Common myeloid progenitor, CD34-positive (primary cell): ENCODE measurements around the gene XYLT1.

Source experiments
- CTCF ChIA-PET: fragments of 350-600 bp; sonication (Branson Sonifier 250); formaldehyde crosslinking; loops from one replicate; lab custom pipeline; 2021; ENCODE audit warnings: antibody characterized with exemption; lab: Charles Lee
- POLR2A ChIA-PET: fragments of 350-600 bp; sonication (Branson Sonifier 250); formaldehyde crosslinking; loops from one replicate; lab custom pipeline; 2021; ENCODE audit warnings: antibody characterized with exemption; lab: Charles Lee
- DNase-seq, 3 donors: peaks; one replicate each; pipeline versions ENCODE4 v3.0.0 to v3.0.0-alpha.2; 2013
- H3K27ac ChIP-seq, 2 experiments: 1 replicate in 1 of 2; 2 replicates in 1 of 2; pipeline ENCODE4 v1.7.0; 2013; ENCODE audit warnings: inconsistent platforms in 2 of 2, low read length in 2 of 2, mild to moderate bottlenecking in 2 of 2, low read depth in 1 of 2, moderate library complexity in 1 of 2; ENCODE audit not compliant: severe bottlenecking in 2 of 2, insufficient read depth in 1 of 2, poor library complexity in 1 of 2
- H3K27me3 ChIP-seq, 5 experiments: replicated peaks in 2 of 5; 1 replicate in 3 of 5; 2 replicates in 2 of 5; pipeline versions ENCODE4 v1.6.1 to v1.7.0; 2013; ENCODE audit warnings: low read length in 4 of 5, mild to moderate bottlenecking in 2 of 5, moderate library complexity in 2 of 5, inconsistent platforms in 1 of 5; ENCODE audit not compliant: insufficient read depth in 5 of 5, control insufficient read depth in 4 of 5
- H3K36me3 ChIP-seq, 4 experiments: 1 replicate in 2 of 4; 2 replicates in 2 of 4; pipeline versions ENCODE4 v1.6.1 to v1.7.0; 2013; ENCODE audit warnings: low read length in 3 of 4, control low read depth in 1 of 4, mild to moderate bottlenecking in 1 of 4; ENCODE audit not compliant: control insufficient read depth in 4 of 4, insufficient read depth in 4 of 4
- H3K4me1 ChIP-seq, 4 experiments: 1 replicate in 3 of 4; 2 replicates in 1 of 4; pipeline versions ENCODE4 v1.6.1 to v1.7.1; 2013; ENCODE audit warnings: low read length in 3 of 4, mild to moderate bottlenecking in 3 of 4, control low read depth in 1 of 4, inconsistent platforms in 1 of 4, moderate library complexity in 1 of 4; ENCODE audit not compliant: control insufficient read depth in 4 of 4, insufficient read depth in 4 of 4; ENCODE audit errors: control extremely low read depth in 1 of 4
- H3K4me3 ChIP-seq, 7 experiments: 1 replicate in 4 of 7; 2 replicates in 3 of 7; pipeline versions ENCODE4 v1.5.1 to v1.7.0; 2013; ENCODE audit warnings: mild to moderate bottlenecking in 7 of 7, low read length in 6 of 7, moderate library complexity in 6 of 7, inconsistent platforms in 2 of 7, low read depth in 2 of 7, control low read depth in 1 of 7; ENCODE audit not compliant: insufficient read depth in 4 of 7, control insufficient read depth in 1 of 7; ENCODE audit errors: extremely low read depth in 1 of 7
- H3K9me3 ChIP-seq, 5 experiments: 1 replicate in 4 of 5; 2 replicates in 1 of 5; pipeline versions ENCODE4 v1.6.1 to v1.7.1; 2013; ENCODE audit warnings: low read length in 4 of 5, mild to moderate bottlenecking in 2 of 5, inconsistent platforms in 1 of 5, low read depth in 1 of 5, moderate library complexity in 1 of 5; ENCODE audit not compliant: control insufficient read depth in 4 of 5, insufficient read depth in 2 of 5; ENCODE audit errors: control extremely low read depth in 1 of 5
- WGBS: methylation state at CpG from one replicate; pipeline ENCODE4 v1.1.5; 2013; ENCODE audit not compliant: insufficient coverage; 5-methylcytosine and 5-hydroxymethylcytosine counted together

The XYLT1 gene

DNA sequence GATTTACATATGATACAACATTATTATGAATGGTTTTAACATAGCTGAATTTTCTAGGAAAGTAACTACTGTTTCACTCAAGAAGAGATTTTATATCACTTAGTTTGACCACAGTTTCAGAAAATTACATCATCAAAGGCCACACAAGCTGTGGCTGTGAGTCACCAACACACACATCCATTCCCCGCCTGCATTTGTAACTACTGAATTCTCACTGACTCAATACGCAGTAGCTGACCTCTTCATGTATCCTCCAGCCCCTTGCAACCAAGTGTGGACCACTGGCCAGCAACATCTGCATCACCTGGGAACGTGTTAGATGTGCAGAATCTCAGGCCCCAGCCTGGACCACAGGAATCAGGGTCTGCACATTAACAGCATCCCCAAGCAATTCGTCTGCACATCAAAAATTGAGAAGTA lies 197.6 kb downstream of the XYLT1 start:
- Histone ChIP-seq H3K27me3 (no peaks in the 10 kb centered on the region), H3K27ac (no peak overlapping the region), H3K9me3 (no peaks in the 10 kb centered on the region), H3K4me1 (peaks cover 0 to 39% (median 24%) of the 10 kb centered on the region in 4 experiments), H3K36me3 (peaks cover 0 to 5% (median 0%) of the 10 kb centered on the region in 4 experiments), H3K4me3 (no peak overlapping the region)
- peak in 2 of 3 donors; percentile 54 to 60 for DNase-seq
- POLR2A ChIA-PET: no interaction called here
- CTCF ChIA-PET: interaction anchor here (1.1 to 1.5 kb wide), 3 partner anchors 10 to 72 kb away, joined by 3 to 4 read pairs (median 4); no protein-coding TSS in a partner anchor
- WGBS: 98% methylated on average over 4 of the region's 4 CpGs

DNA sequence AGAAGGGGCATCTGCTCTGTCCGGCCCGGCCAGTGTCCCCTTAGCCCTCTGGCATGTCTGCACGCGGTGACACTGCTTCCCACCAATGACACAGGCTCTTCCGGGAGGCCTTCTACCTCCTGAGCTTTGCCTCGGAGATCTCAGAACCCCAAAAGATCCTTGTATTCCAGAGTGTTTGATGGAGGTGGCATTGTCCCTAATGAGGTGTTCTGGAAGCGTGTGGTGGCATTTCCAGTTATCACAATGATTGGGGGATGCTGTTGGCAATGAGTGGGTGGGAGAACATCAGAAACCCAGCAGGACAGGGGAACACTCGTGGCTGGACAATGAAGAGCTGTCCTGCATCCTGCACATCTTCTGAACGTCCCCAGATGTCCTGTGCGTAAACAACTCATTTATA lies 198.0 kb downstream of the XYLT1 start:
- H3K27me3 ChIP-seq: no peaks in the 10 kb centered on the region
- H3K4me1 ChIP-seq: peaks cover 0 to 35% (median 21%) of the 10 kb centered on the region in 4 experiments
- no peak for DNase-seq
- ChIA-PET CTCF (interaction anchor here (1.1 to 1.5 kb wide), 3 partner anchors 10 to 72 kb away, joined by 3 to 4 read pairs (median 4); no protein-coding TSS in a partner anchor), POLR2A (no interaction called here)
- H3K36me3 ChIP-seq: peaks cover 0 to 2% (median 0%) of the 10 kb centered on the region in 4 experiments
- no peak overlapping the region for H3K27ac ChIP-seq
- 100% methylated on average over 6 of the region's 10 CpGs for WGBS
- H3K4me3 ChIP-seq: no peak overlapping the region
- H3K9me3 ChIP-seq: no peaks in the 10 kb centered on the region

DNA sequence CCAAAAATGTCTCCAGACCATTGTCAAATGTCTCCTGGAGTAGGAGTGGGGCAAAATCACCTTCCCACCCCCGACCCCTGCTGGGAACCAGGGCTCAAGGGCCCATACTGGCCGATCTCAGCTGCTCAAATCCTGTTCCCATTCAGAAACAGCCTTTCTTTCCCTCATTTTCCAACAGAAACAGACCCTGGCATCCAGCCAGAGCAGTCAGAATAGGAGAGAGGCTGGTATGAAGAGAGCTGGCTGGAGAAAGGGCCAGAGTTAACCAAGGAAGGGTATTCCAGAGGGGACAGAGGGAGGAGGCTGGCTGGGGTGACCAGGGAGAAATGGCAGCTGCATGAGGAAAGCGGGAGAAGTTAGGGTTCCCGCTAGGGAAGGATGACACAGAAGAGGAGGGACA lies 199.1 kb downstream of the XYLT1 start:
- CTCF ChIA-PET: interaction anchor here (0.9 to 1.5 kb wide), 2 partner anchors 9 to 52 kb away, joined by 3 to 4 read pairs; no protein-coding TSS in a partner anchor
- Histone ChIP-seq H3K9me3 (no peaks in the 10 kb centered on the region), H3K27me3 (no peaks in the 10 kb centered on the region), H3K4me3 (no peak overlapping the region), H3K27ac (no peak overlapping the region), H3K36me3 (no peaks in the 10 kb centered on the region), H3K4me1 (peaks cover 0 to 35% (median 21%) of the 10 kb centered on the region in 4 experiments)
- POLR2A ChIA-PET: no interaction called here
- no CpG with 5 or more reads among the region's 4 CpGs for WGBS
- DNase-seq: no peak

DNA sequence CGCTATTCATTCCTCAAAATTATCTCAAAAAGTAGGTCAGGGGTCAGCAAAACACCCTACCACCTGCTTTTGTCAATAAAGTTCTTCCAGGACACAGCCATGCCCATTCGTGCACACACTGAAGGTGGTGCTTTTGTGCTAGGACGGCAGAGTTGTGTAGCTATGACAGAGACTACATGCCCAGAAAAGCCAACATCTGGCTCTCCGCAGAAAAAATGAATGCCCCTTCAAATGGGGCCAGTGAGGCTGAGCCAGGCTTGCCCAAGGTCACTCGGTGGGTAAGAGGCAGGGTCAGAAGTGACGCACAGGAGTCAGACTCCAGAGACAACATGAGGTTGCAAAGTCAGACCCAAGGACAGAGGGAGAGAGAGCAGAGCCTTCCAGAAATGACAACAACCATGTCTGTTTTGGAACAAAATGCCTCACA lies 200.1 kb downstream of the XYLT1 start:
- ChIA-PET CTCF (interaction anchor here (1.6 kb wide), 1 partner anchor 29 kb away, joined by 3 read pairs; no protein-coding TSS in a partner anchor), POLR2A (interaction anchor here (0.6 kb wide), 1 partner anchor 49 kb away, joined by 3 read pairs; no protein-coding TSS in a partner anchor)

DNA sequence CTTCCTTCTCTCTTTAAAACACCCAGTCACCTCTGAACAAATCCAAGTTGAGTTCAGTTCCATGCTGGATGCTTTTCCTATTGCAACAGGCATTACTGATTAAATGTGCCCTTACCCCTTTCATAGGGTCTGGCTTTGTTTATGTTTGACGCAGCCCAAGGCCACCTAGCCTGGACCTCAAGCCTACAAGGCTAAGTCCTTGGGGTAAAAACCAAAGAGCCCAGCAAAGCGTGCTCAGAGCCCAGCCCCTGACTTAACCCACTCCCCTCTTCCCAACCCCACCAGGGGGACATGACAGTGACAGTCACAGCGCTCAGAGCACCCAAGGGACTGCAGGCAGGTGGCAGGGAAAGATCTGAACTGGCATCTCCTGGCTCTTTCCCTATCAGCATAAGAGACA lies 200.6 kb downstream of the XYLT1 start:
- Histone ChIP-seq H3K27ac (no peak overlapping the region), H3K27me3 (no peaks in the 10 kb centered on the region), H3K4me3 (no peak overlapping the region), H3K36me3 (no peaks in the 10 kb centered on the region), H3K4me1 (peaks cover 0 to 23% (median 10%) of the 10 kb centered on the region in 4 experiments), H3K9me3 (no peaks in the 10 kb centered on the region)
- 82% methylated on average over 3 of the region's 3 CpGs for WGBS
- POLR2A ChIA-PET: interaction anchor here (0.9 kb wide), 1 partner anchor 27 kb away, joined by 4 read pairs; no protein-coding TSS in a partner anchor
- no peak for DNase-seq
- CTCF ChIA-PET: interaction anchor here (1.0 to 1.6 kb wide), 2 partner anchors 29 to 198 kb away, joined by 3 read pairs; no protein-coding TSS in a partner anchor

More for the DNA sequence above, 200.1 kb downstream of the XYLT1 start:
- no peaks in the 10 kb centered on the region for H3K9me3 ChIP-seq
- H3K4me1 ChIP-seq: peaks cover 0 to 29% (median 16%) of the 10 kb centered on the region in 4 experiments
- no peaks in the 10 kb centered on the region for H3K36me3 ChIP-seq
- DNase-seq: no peak
- WGBS: 98% methylated on average over 5 of the region's 6 CpGs
- no peaks in the 10 kb centered on the region for H3K27me3 ChIP-seq
- no peak overlapping the region for H3K4me3 ChIP-seq
- H3K27ac ChIP-seq: no peak overlapping the region

DNA sequence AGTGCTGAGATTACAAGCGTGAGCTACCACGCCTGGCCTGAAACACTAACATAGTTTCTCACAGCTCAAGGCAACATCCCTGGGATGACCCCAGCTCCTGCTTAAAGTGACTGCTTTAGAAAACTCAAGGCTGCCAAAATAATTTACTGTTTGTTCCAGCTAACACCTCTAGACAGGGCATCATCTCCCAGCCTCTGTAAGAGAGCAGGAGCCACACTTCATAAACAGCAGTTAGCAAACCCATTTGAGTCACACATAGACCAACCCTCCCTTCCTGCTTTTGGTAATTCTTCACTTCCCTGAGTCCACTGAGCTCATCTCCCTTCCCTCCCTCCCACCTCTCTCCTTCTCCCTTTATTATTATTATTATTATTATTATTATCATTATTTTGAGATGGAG lies 201.3 kb downstream of the XYLT1 start:
- H3K4me3 ChIP-seq: no peak overlapping the region
- no peaks in the 10 kb centered on the region for H3K9me3 ChIP-seq
- no peaks in the 10 kb centered on the region for H3K27me3 ChIP-seq
- ChIA-PET CTCF (interaction anchor here (1.0 to 1.6 kb wide), 2 partner anchors 30 to 198 kb away, joined by 3 read pairs; no protein-coding TSS in a partner anchor), POLR2A (interaction anchor here (0.9 kb wide), 1 partner anchor 26 kb away, joined by 4 read pairs; no protein-coding TSS in a partner anchor)
- no peaks in the 10 kb centered on the region for H3K36me3 ChIP-seq
- 100% methylated on average over 2 of the region's 2 CpGs for WGBS
- peaks cover 0 to 16% (median 7%) of the 10 kb centered on the region in 4 experiments for H3K4me1 ChIP-seq
- no peak overlapping the region for H3K27ac ChIP-seq
- DNase-seq: no peak

DNA sequence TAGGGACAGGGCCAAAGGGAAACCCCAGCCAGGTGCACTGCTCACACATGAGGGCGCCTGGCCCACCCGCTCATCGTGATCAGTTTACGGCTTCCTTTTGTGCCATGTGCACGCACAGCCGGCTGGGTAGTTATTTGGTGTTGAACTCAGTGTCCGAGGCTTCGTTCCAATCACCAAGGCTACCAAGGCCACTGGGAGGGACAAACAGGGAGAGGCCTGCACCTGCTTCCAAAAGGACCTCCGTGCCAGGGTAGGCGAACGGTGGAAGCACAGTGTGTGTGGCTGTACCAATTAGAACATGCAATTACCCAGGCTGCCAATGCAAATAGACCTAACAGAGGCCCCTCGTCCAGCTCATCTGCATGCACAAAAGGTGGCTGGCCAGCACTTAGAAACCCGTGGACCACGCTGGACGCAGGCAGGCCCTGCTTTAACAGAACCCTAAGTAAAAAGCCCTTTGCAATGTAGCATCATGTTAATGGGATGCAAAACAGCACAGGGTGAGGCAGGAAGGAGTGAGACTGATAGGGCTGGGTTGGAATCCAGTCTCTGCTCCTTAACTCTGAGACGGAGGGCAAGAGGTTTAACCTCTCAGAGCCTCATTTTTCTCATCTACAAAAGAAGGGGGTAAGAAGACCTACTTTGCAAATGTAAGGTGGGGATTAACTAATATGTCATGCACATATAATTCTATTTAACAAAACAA lies 204.0 kb downstream of the XYLT1 start:
- Histone ChIP-seq H3K9me3 (no peaks in the 10 kb centered on the region), H3K4me3 (no peak overlapping the region), H3K4me1 (peaks cover 0 to 11% (median 5%) of the 10 kb centered on the region in 4 experiments), H3K27ac (no peak overlapping the region), H3K36me3 (no peaks in the 10 kb centered on the region), H3K27me3 (no peaks in the 10 kb centered on the region)
- POLR2A ChIA-PET: no interaction called here
- CTCF ChIA-PET: no interaction called here
- DNase-seq: no peak
- WGBS: over 99% methylated on average over 13 of the region's 16 CpGs
